Measurements from ENCODE around the gene RRM1. TPM values are rescaled to one million over a fixed set of nuclear protein-coding genes. Genes with fewer than 3 reads are reported as not detected.
"Not testable (repeated sequence)": the region's sequence is repeated elsewhere in the genome, so short reads cannot be mapped to it uniquely, and the experiment has no call there.

RRM1 gene
- total and polyA plus RNA-seq, 4 donors: 8.0 to 69.9 (median 16.3) TPM

GRCh38 chr11:4167292-4167691 lies 72.7 kb downstream of the RRM1 start:
- Histone ChIP-seq H3K27me3 (ENCODE audit: control insufficient read depth in 4 of 4, insufficient read depth in 4 of 4, low read length in 3 of 4) (no peaks in the 10 kb centered on the region), H3K4me3 (ENCODE audit: low read depth in 1 of 3, low read length in 3 of 3) (no peak overlapping the region), H3K4me1 (ENCODE audit: control insufficient read depth in 4 of 4, insufficient read depth in 4 of 4, low read length in 3 of 4) (no peaks in the 10 kb centered on the region), H3K36me3 (ENCODE audit: control insufficient read depth in 4 of 4, insufficient read depth in 3 of 4, low read depth in 1 of 4, low read length in 3 of 4) (no peaks in the 10 kb centered on the region), H3K27ac (ENCODE audit: low read depth in 1 of 2, low read length in 2 of 2) (no peak overlapping the region), H3K9me3 (ENCODE audit: control insufficient read depth in 4 of 4, low read length in 3 of 4) (no peaks in the 10 kb centered on the region), H3K9ac (ENCODE audit: low read depth in 1 of 2, low read length in 2 of 2) (no peak overlapping the region)
- no peak for TF ChIP-seq YY1 (IDR thresholded peaks at IDR 0.05)
- no peak for TF ChIP-seq SP1 (IDR thresholded peaks at IDR 0.05)
- no peak for TF ChIP-seq RAD21 (IDR thresholded peaks at IDR 0.05)
- 95% methylated on average over 3 of the region's 3 CpGs for WGBS
- no peak for DNase-seq (ENCODE audit: low spot score)

- no peaks in the 10 kb centered on the region for H3K36me3 ChIP-seq (ENCODE audit: control insufficient read depth in 4 of 4, insufficient read depth in 3 of 4, low read depth in 1 of 4, low read length in 3 of 4)
- no peaks in the 10 kb centered on the region for H3K9me3 ChIP-seq (ENCODE audit: control insufficient read depth in 4 of 4, low read length in 3 of 4)
- DNase-seq (ENCODE audit: low spot score): no peak
- WGBS: 87% methylated on average over 7 of the region's 7 CpGs
- no peak overlapping the region for H3K27ac ChIP-seq (ENCODE audit: low read depth in 1 of 2, low read length in 2 of 2)
- no peak overlapping the region for H3K4me3 ChIP-seq (ENCODE audit: low read depth in 1 of 3, low read length in 3 of 3)
- no peaks in the 10 kb centered on the region for H3K27me3 ChIP-seq (ENCODE audit: control insufficient read depth in 4 of 4, insufficient read depth in 4 of 4, low read length in 3 of 4)
- H3K9ac ChIP-seq (ENCODE audit: low read depth in 1 of 2, low read length in 2 of 2): no peak overlapping the region
- H3K4me1 ChIP-seq (ENCODE audit: control insufficient read depth in 4 of 4, insufficient read depth in 4 of 4, low read length in 3 of 4): no peaks in the 10 kb centered on the region
- TF ChIP-seq HNF4A (conservative IDR thresholded peaks at IDR 0.05): no peak
- no peak for TF ChIP-seq FOXA1 (IDR thresholded peaks at IDR 0.05)
- TF ChIP-seq TAF1 (conservative IDR thresholded peaks at IDR 0.05): no peak
- TF ChIP-seq EGR1 (IDR thresholded peaks at IDR 0.05; ENCODE audit: low read depth in 2 of 2): no peak
- TF ChIP-seq NR2F2 (IDR thresholded peaks at IDR 0.05): no peak
- no peak for TF ChIP-seq HNF4G (IDR thresholded peaks at IDR 0.05)
- no peak for TF ChIP-seq MAX (IDR thresholded peaks at IDR 0.05)
- no peak for TF ChIP-seq GABPA (IDR thresholded peaks at IDR 0.05 in 1 of 2, conservative IDR thresholded peaks at IDR 0.05 in 1 of 2)
- no peak for TF ChIP-seq CTCF (IDR thresholded peaks at IDR 0.05; ENCODE audit: low read depth, low read length, missing input control)
- TF ChIP-seq YY1 (IDR thresholded peaks at IDR 0.05): no peak
- TF ChIP-seq ZBTB33 (IDR thresholded peaks at IDR 0.05): no peak
- TF ChIP-seq FOXA2 (IDR thresholded peaks at IDR 0.05): no peak
- TF ChIP-seq JUND (IDR thresholded peaks at IDR 0.05): no peak
- TF ChIP-seq ATF3 (IDR thresholded peaks at IDR 0.05): no peak
- TF ChIP-seq SP1 (IDR thresholded peaks at IDR 0.05): no peak
- TF ChIP-seq REST (IDR thresholded peaks at IDR 0.05): no peak
- TF ChIP-seq RXRA (IDR thresholded peaks at IDR 0.05): no peak
- no peak for TF ChIP-seq RAD21 (IDR thresholded peaks at IDR 0.05)
Measured at GRCh38 chr11:4167758-4168157, 73.2 kb downstream of the RRM1 start.

GRCh38 chr11:4175620-4176350 lies 81.2 kb downstream of the RRM1 start:
- not testable (repeated sequence) for H3K9ac ChIP-seq (ENCODE audit: low read depth in 1 of 2, low read length in 2 of 2); H3K27ac ChIP-seq (ENCODE audit: low read depth in 1 of 2, low read length in 2 of 2); H3K27me3 ChIP-seq (ENCODE audit: control insufficient read depth in 4 of 4, insufficient read depth in 4 of 4, low read length in 3 of 4); H3K36me3 ChIP-seq (ENCODE audit: control insufficient read depth in 4 of 4, insufficient read depth in 3 of 4, low read depth in 1 of 4, low read length in 3 of 4); DNase-seq (ENCODE audit: low spot score); H3K4me3 ChIP-seq (ENCODE audit: low read depth in 1 of 3, low read length in 3 of 3); H3K9me3 ChIP-seq (ENCODE audit: control insufficient read depth in 4 of 4, low read length in 3 of 4)
- 69% methylated on average over 26 of the region's 33 CpGs for WGBS
- H3K4me1 ChIP-seq (ENCODE audit: control insufficient read depth in 4 of 4, insufficient read depth in 4 of 4, low read length in 3 of 4): peaks cover 3 to 20% (median 15%) of the 10 kb centered on the region in 4 donors
